GM21528 (cell line): ENCODE data around the gene LIMK2.
A peak's percentile ranks its signal among the peaks of the same experiment; 100 is the strongest.
"Not testable (repeated sequence)": the region's sequence is repeated elsewhere in the genome, so short reads cannot be mapped to it uniquely, and the experiment has no call there.

Source experiments
- ATAC-seq: cut with Tn5 transposase; IDR thresholded peaks from one replicate; pipeline ENCODE4 v1.9.1; 2021; ENCODE audit warnings: mild to moderate bottlenecking, moderate library complexity; ENCODE audit not compliant: unreplicated experiment, low FRiP score

Gene LIMK2

GRCh38 chr22:31287818-31288495 is 75.9 kb downstream of the LIMK2 start:
- ATAC-seq, result no peak

GRCh38 chr22:31288496-31289240 is 76.6 kb downstream of the LIMK2 start:
- no peak for ATAC-seq

- ATAC-seq, result no peak
These were observed 77.2 kb downstream of the LIMK2 start for GRCh38 chr22:31289344-31289743.

GRCh38 chr22:31290494-31291471 is 78.7 kb downstream of the LIMK2 start:
- peak; percentile 90 for ATAC-seq

GRCh38 chr22:31291481-31292235 is 79.6 kb downstream of the LIMK2 start:
- ATAC-seq, result no peak

- ATAC-seq, result no peak
These were observed 80.3 kb downstream of the LIMK2 start, which contains the start of gene PIK3IP1 for GRCh38 chr22:31292236-31292989. Gene PIK3IP1 (minus strand): TSS chr22:31292488. CDS start chr22:31292344, 144 bp downstream.

- ATAC-seq, result no peak
These were observed 83.3 kb downstream of the LIMK2 start for GRCh38 chr22:31295360-31295759.

- ATAC-seq, result no peak
These were observed 83.9 kb downstream of the LIMK2 start for GRCh38 chr22:31295831-31296657.

- ATAC-seq, result no peak
These were observed 88.8 kb downstream of the LIMK2 start for GRCh38 chr22:31300896-31301295.

GRCh38 chr22:31302006-31302405 is 89.9 kb downstream of the LIMK2 start:
- no peak for ATAC-seq

GRCh38 chr22:31302537-31302936 is 90.4 kb downstream of the LIMK2 start:
- ATAC-seq, result no peak

GRCh38 chr22:31305194-31305593 is 93.1 kb downstream of the LIMK2 start:
- no peak for ATAC-seq

GRCh38 chr22:31308181-31308580 is 96.1 kb downstream of the LIMK2 start:
- no peak for ATAC-seq

- no peak for ATAC-seq
These were observed 101.5 kb downstream of the LIMK2 start for GRCh38 chr22:31313366-31314147.

GRCh38 chr22:31314220-31314619 is 102.1 kb downstream of the LIMK2 start:
- ATAC-seq, result not testable (repeated sequence)

- no peak for ATAC-seq
These were observed 109.3 kb downstream of the LIMK2 start for GRCh38 chr22:31321421-31321820.
